Dendritic cell treated with granulocyte-macrophage colony-stimulating factor and Interleukin-4, amounts not matched to agents 40 ng/mL and 50 ng/mL, for 4 days (primary cell): ENCODE measurements around the gene HOXC5.
A peak's percentile ranks its signal among the peaks of the same experiment; 100 is the strongest.

Experiments
- H3K27ac Mint-ChIP-seq: one replicate; pipeline ENCODE4 v1.8.0; 2022; ENCODE audit warnings: mild to moderate bottlenecking, mixed read lengths
- H3K27me3 Mint-ChIP-seq: one replicate; pipeline ENCODE4 v1.8.0; 2022; ENCODE audit warnings: mild to moderate bottlenecking, mixed read lengths
- H3K36me3 Mint-ChIP-seq: one replicate; pipeline ENCODE4 v1.8.0; 2022; ENCODE audit warnings: low read depth, mixed read lengths
- H3K4me1 Mint-ChIP-seq: one replicate; pipeline ENCODE4 v1.8.0; 2022; ENCODE audit warnings: low read depth, mixed read lengths
- H3K4me3 Mint-ChIP-seq: one replicate; pipeline ENCODE4 v1.8.0; 2022; ENCODE audit warnings: mild to moderate bottlenecking, moderate library complexity, mixed read lengths
- H3K9me3 Mint-ChIP-seq: one replicate; pipeline ENCODE4 v1.8.0; 2022; ENCODE audit warnings: mixed read lengths
- intact Hi-C: fragments of 100-400 bp; cut with micrococcal nuclease; formaldehyde crosslinking; loops from one replicate; pipeline ENCODE4 v1.15.0; 2022

Gene HOXC5

GRCh38 chr12:54000116-54001114 is 32.4 kb upstream of the HOXC5 start, which contains the start of gene HOXC9:
TSS of gene HOXC9 (plus strand) at chr12:54000161. CDS start at chr12:54000189, 28 bp downstream.
- no peak within 1 kb of the TSS for H3K27ac Mint-ChIP-seq
- H3K36me3 Mint-ChIP-seq: no peaks in the 10 kb centered on the region
- H3K4me3 Mint-ChIP-seq: peak within 1 kb of the TSS; percentile 49
- H3K4me1 Mint-ChIP-seq: peaks cover 32% of the 10 kb centered on the region
- peaks cover 98% of the 10 kb centered on the region for H3K27me3 Mint-ChIP-seq
- H3K9me3 Mint-ChIP-seq: no peaks in the 10 kb centered on the region
- intact Hi-C loops: no loop called here

- H3K4me1 Mint-ChIP-seq: peaks cover 32% of the 10 kb centered on the region
- no peaks in the 10 kb centered on the region for H3K36me3 Mint-ChIP-seq
- intact Hi-C loops: no loop called here
- peaks cover 98% of the 10 kb centered on the region for H3K27me3 Mint-ChIP-seq
- H3K27ac Mint-ChIP-seq: no peak overlapping the region
- no peak overlapping the region for H3K4me3 Mint-ChIP-seq
- no peaks in the 10 kb centered on the region for H3K9me3 Mint-ChIP-seq
Observed at GRCh38 chr12:54001283-54002187, 31.3 kb upstream of the HOXC5 start.

GRCh38 chr12:54002278-54002914 is 30.5 kb upstream of the HOXC5 start:
- no peak overlapping the region for H3K27ac Mint-ChIP-seq
- intact Hi-C loops: no loop called here
- peaks cover 31% of the 10 kb centered on the region for H3K4me1 Mint-ChIP-seq
- H3K36me3 Mint-ChIP-seq: no peaks in the 10 kb centered on the region
- H3K4me3 Mint-ChIP-seq: no peak overlapping the region
- peaks cover 98% of the 10 kb centered on the region for H3K27me3 Mint-ChIP-seq
- H3K9me3 Mint-ChIP-seq: no peaks in the 10 kb centered on the region

- peaks cover 27% of the 10 kb centered on the region for H3K4me1 Mint-ChIP-seq
- H3K27ac Mint-ChIP-seq: no peak overlapping the region
- intact Hi-C loops: no loop called here
- H3K36me3 Mint-ChIP-seq: no peaks in the 10 kb centered on the region
- peaks cover 98% of the 10 kb centered on the region for H3K27me3 Mint-ChIP-seq
- H3K4me3 Mint-ChIP-seq: no peak overlapping the region
- no peaks in the 10 kb centered on the region for H3K9me3 Mint-ChIP-seq
Observed at GRCh38 chr12:54002915-54003389, 29.9 kb upstream of the HOXC5 start.

- Mint-ChIP-seq H3K27ac (no peak overlapping the region), H3K9me3 (no peaks in the 10 kb centered on the region), H3K27me3 (peaks cover 98% of the 10 kb centered on the region), H3K36me3 (no peaks in the 10 kb centered on the region), H3K4me3 (no peak overlapping the region), H3K4me1 (peaks cover 27% of the 10 kb centered on the region)
- intact Hi-C loops: no loop called here
Observed at GRCh38 chr12:54003625-54004024, 29.2 kb upstream of the HOXC5 start.

- no peak overlapping the region for H3K27ac Mint-ChIP-seq
- no peak overlapping the region for H3K4me3 Mint-ChIP-seq
- no peaks in the 10 kb centered on the region for H3K9me3 Mint-ChIP-seq
- peaks cover 97% of the 10 kb centered on the region for H3K27me3 Mint-ChIP-seq
- H3K36me3 Mint-ChIP-seq: no peaks in the 10 kb centered on the region
- intact Hi-C loops: no loop called here
- peaks cover 30% of the 10 kb centered on the region for H3K4me1 Mint-ChIP-seq
Observed at GRCh38 chr12:54004063-54004840, 28.6 kb upstream of the HOXC5 start.

GRCh38 chr12:54004841-54005530 is 27.9 kb upstream of the HOXC5 start:
- H3K4me3 Mint-ChIP-seq: no peak overlapping the region
- H3K27ac Mint-ChIP-seq: no peak overlapping the region
- peaks cover 97% of the 10 kb centered on the region for H3K27me3 Mint-ChIP-seq
- H3K9me3 Mint-ChIP-seq: no peaks in the 10 kb centered on the region
- peaks cover 35% of the 10 kb centered on the region for H3K4me1 Mint-ChIP-seq
- intact Hi-C loops: no loop called here
- no peaks in the 10 kb centered on the region for H3K36me3 Mint-ChIP-seq

GRCh38 chr12:54005531-54005852 is 27.4 kb upstream of the HOXC5 start:
- H3K4me1 Mint-ChIP-seq: peaks cover 30% of the 10 kb centered on the region
- no peaks in the 10 kb centered on the region for H3K9me3 Mint-ChIP-seq
- intact Hi-C loops: no loop called here
- no peak overlapping the region for H3K4me3 Mint-ChIP-seq
- no peaks in the 10 kb centered on the region for H3K36me3 Mint-ChIP-seq
- H3K27ac Mint-ChIP-seq: no peak overlapping the region
- peaks cover 97% of the 10 kb centered on the region for H3K27me3 Mint-ChIP-seq

- Mint-ChIP-seq H3K9me3 (no peaks in the 10 kb centered on the region), H3K36me3 (no peaks in the 10 kb centered on the region), H3K27me3 (peaks cover 95% of the 10 kb centered on the region), H3K4me1 (peaks cover 31% of the 10 kb centered on the region), H3K4me3 (peak overlapping the region; percentile 74), H3K27ac (peak overlapping the region; percentile 30)
- intact Hi-C loops: loop anchor here (1.0 kb wide), 2 partner anchors 185 to 195 kb away; no protein-coding TSS in a partner anchor
Observed at GRCh38 chr12:54005853-54006558, 26.8 kb upstream of the HOXC5 start.

- Mint-ChIP-seq H3K4me1 (peaks cover 38% of the 10 kb centered on the region), H3K4me3 (peak overlapping the region; percentile 74), H3K9me3 (no peaks in the 10 kb centered on the region), H3K36me3 (no peaks in the 10 kb centered on the region), H3K27me3 (peaks cover 95% of the 10 kb centered on the region), H3K27ac (peak overlapping the region; percentile 30)
- intact Hi-C loops: loop anchor here (1.0 kb wide), 2 partner anchors 185 to 195 kb away; no protein-coding TSS in a partner anchor
Observed at GRCh38 chr12:54006559-54007220, 26.2 kb upstream of the HOXC5 start.

- no peaks in the 10 kb centered on the region for H3K36me3 Mint-ChIP-seq
- H3K27me3 Mint-ChIP-seq: peaks cover 93% of the 10 kb centered on the region
- H3K4me1 Mint-ChIP-seq: peaks cover 39% of the 10 kb centered on the region
- H3K27ac Mint-ChIP-seq: no peak overlapping the region
- H3K4me3 Mint-ChIP-seq: no peak overlapping the region
- intact Hi-C loops: no loop called here
- H3K9me3 Mint-ChIP-seq: no peaks in the 10 kb centered on the region
Observed at GRCh38 chr12:54007538-54008259, 25.2 kb upstream of the HOXC5 start.
